PC-3 (cell line): ENCODE results near the gene TRMU.

Experiments used
- EZH2 ChIP-seq: fragments of 300-600 bp; sonication (generic); IDR thresholded peaks from one replicate; pipeline ENCODE4 v1.6.1; 2017; ENCODE audit warnings: antibody characterized with exemption, mild to moderate bottlenecking, low read length; ENCODE audit not compliant: unreplicated experiment
- EZH2phosphoT487 ChIP-seq: fragments of 300-600 bp; sonication (generic); IDR thresholded peaks from 2 replicates; pipeline ENCODE4 v1.6.1; 2018; ENCODE audit warnings: mild to moderate bottlenecking, antibody characterized with exemption, low read length, borderline replicate concordance
- TF ChIP-seq, protein P1 (sequence below): fragments of 300-600 bp; sonication (generic); conservative IDR thresholded peaks from 2 replicates; pipeline ENCODE4 v1.5.1; 2017; ENCODE audit warnings: antibody characterized with exemption, low read depth, mild to moderate bottlenecking, low read length

- no peak for TF ChIP-seq EZH2
- TF ChIP-seq, protein P1, sequence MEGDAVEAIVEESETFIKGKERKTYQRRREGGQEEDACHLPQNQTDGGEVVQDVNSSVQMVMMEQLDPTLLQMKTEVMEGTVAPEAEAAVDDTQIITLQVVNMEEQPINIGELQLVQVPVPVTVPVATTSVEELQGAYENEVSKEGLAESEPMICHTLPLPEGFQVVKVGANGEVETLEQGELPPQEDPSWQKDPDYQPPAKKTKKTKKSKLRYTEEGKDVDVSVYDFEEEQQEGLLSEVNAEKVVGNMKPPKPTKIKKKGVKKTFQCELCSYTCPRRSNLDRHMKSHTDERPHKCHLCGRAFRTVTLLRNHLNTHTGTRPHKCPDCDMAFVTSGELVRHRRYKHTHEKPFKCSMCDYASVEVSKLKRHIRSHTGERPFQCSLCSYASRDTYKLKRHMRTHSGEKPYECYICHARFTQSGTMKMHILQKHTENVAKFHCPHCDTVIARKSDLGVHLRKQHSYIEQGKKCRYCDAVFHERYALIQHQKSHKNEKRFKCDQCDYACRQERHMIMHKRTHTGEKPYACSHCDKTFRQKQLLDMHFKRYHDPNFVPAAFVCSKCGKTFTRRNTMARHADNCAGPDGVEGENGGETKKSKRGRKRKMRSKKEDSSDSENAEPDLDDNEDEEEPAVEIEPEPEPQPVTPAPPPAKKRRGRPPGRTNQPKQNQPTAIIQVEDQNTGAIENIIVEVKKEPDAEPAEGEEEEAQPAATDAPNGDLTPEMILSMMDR: no peak
- TF ChIP-seq EZH2phosphoT487: no peak
Observed at GRCh38 chr22:46371623-46372226, 36.2 kb downstream of the TRMU start.
